Duodenal mucosa (tissue), 2 donors: Measurements from ENCODE around the gene MVK.

Source experiments
- H3K27ac ChIP-seq: one replicate; pipeline ENCODE4 v1.7.0; 2013; ENCODE audit warnings: low read depth, low read length
- H3K27me3 ChIP-seq, 2 donors: one replicate each; pipeline ENCODE4 v1.7.0; 2013; ENCODE audit warnings: low read length in 2 of 2, control low read depth in 1 of 2; ENCODE audit not compliant: insufficient read depth in 2 of 2, control insufficient read depth in 1 of 2
- H3K36me3 ChIP-seq, 2 donors: one replicate each; pipeline ENCODE4 v1.7.0; 2013; ENCODE audit warnings: low read length in 2 of 2, control low read depth in 1 of 2; ENCODE audit not compliant: insufficient read depth in 2 of 2, control insufficient read depth in 1 of 2
- H3K4me1 ChIP-seq, 2 donors: one replicate each; pipeline ENCODE4 v1.7.0; 2013; ENCODE audit warnings: low read length in 2 of 2, control low read depth in 1 of 2; ENCODE audit not compliant: insufficient read depth in 2 of 2, control insufficient read depth in 1 of 2
- H3K4me3 ChIP-seq, 2 donors: one replicate each; pipeline ENCODE4 v1.7.0; 2013; ENCODE audit warnings: low read length in 2 of 2, low read depth in 1 of 2
- H3K9ac ChIP-seq, 2 donors: one replicate each; pipeline ENCODE4 v1.7.0; 2013; ENCODE audit warnings: low read length in 2 of 2, low read depth in 1 of 2
- H3K9me3 ChIP-seq, 2 donors: one replicate each; pipeline ENCODE4 v1.7.0; 2013; ENCODE audit warnings: low read length in 2 of 2, control low read depth in 1 of 2; ENCODE audit not compliant: control insufficient read depth in 1 of 2

MVK gene

GRCh38 chr12:109612975-109613502 lies 39.4 kb downstream of the MVK start:
- H3K9ac ChIP-seq = no peak overlapping the region

GRCh38 chr12:109613649-109614455 lies 40.3 kb downstream of the MVK start:
- H3K9me3 ChIP-seq = no peaks in the 10 kb centered on the region
- no peaks in the 10 kb centered on the region for H3K4me1 ChIP-seq
- no peak overlapping the region for H3K9ac ChIP-seq
- no peaks in the 10 kb centered on the region for H3K36me3 ChIP-seq
- no peak overlapping the region for H3K27ac ChIP-seq
- H3K4me3 ChIP-seq = no peak overlapping the region
- peaks cover 0 to 8% of the 10 kb centered on the region in 2 donors for H3K27me3 ChIP-seq

More at GRCh38 chr12:109612975-109613502, 39.4 kb downstream of the MVK start:
- Histone ChIP-seq H3K27me3 (peaks cover 0 to 8% of the 10 kb centered on the region in 2 donors), H3K9me3 (no peaks in the 10 kb centered on the region), H3K36me3 (no peaks in the 10 kb centered on the region), H3K27ac (no peak overlapping the region), H3K4me1 (no peaks in the 10 kb centered on the region), H3K4me3 (no peak overlapping the region)

DNA sequence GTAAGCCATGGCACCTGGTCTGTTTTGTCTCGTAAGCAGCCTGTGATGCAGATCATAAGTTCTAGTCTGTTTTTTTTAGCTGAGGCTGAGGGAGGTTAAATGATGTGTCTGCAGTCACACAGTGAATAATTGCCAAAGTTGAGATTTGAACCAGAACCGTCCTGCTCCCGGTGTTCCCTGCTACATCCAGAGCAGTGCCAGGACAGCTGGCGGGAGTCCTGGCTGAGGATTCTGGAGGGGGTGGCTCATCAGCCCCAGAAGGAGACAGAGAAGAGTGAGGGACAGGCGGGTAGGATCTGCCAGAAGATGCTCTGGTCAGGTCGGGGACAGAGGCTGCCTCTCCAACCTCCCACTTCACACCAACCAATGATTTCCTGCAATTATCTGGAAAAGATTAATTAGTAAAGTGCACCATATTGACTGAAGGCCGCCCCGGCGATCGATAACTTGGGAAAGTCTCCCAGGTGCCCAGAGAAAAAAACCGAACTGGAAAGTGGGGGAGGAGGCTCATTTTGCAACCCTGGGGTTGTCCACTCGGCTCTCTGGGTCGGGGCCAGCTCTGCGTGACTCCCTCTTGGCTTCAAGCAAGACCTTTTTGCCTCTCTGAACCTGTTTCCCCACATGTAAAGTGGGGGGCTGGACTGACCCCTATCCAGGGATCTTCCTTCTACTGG lies 42.1 kb downstream of the MVK start:
- Histone ChIP-seq H3K9me3 (no peaks in the 10 kb centered on the region), H3K4me3 (no peak overlapping the region), H3K27ac (no peak overlapping the region), H3K9ac (no peak overlapping the region), H3K36me3 (no peaks in the 10 kb centered on the region), H3K27me3 (peaks cover 0 to 8% of the 10 kb centered on the region in 2 donors), H3K4me1 (no peaks in the 10 kb centered on the region)

DNA sequence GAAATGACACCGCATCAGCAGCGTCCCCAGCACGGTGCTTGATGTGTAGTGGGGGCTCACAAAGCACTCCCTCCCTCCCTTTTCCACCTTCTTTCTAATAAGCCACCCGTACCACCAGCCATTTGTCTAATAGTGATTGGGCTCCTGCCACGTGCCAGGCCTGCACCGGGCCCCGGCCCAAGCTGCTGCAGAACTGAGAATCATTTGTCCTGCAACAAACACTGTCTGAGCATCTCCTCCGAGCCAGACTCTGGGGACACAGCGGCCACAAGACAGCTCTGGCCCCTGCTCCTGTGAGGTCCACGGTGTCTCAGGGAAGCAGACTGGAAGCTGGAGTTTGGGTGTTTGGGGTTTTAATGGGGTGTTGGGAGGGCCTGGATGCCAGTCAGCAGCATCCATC lies 43.9 kb downstream of the MVK start:
- no peak overlapping the region for H3K9ac ChIP-seq
- H3K9me3 ChIP-seq = no peaks in the 10 kb centered on the region
- no peaks in the 10 kb centered on the region for H3K4me1 ChIP-seq
- H3K36me3 ChIP-seq = no peaks in the 10 kb centered on the region
- H3K27me3 ChIP-seq = peaks cover 5 to 15% of the 10 kb centered on the region in 2 donors
- H3K27ac ChIP-seq = no peak overlapping the region
- no peak overlapping the region for H3K4me3 ChIP-seq

- Histone ChIP-seq H3K4me1 (no peaks in the 10 kb centered on the region), H3K4me3 (no peak overlapping the region), H3K27me3 (peaks cover 5 to 13% of the 10 kb centered on the region in 2 donors), H3K9me3 (no peaks in the 10 kb centered on the region), H3K27ac (no peak overlapping the region), H3K36me3 (no peaks in the 10 kb centered on the region), H3K9ac (no peak overlapping the region)
Measured at GRCh38 chr12:109618082-109618481, 44.5 kb downstream of the MVK start.

GRCh38 chr12:109619002-109619604 lies 45.5 kb downstream of the MVK start:
- H3K27ac ChIP-seq = no peak overlapping the region
- H3K4me3 ChIP-seq = no peak overlapping the region
- H3K27me3 ChIP-seq = peaks cover 5 to 13% of the 10 kb centered on the region in 2 donors
- H3K9ac ChIP-seq = no peak overlapping the region
- H3K4me1 ChIP-seq = no peaks in the 10 kb centered on the region
- H3K9me3 ChIP-seq = no peaks in the 10 kb centered on the region
- H3K36me3 ChIP-seq = no peaks in the 10 kb centered on the region

GRCh38 chr12:109621211-109621694 lies 47.7 kb downstream of the MVK start:
- no peak overlapping the region for H3K27ac ChIP-seq

DNA sequence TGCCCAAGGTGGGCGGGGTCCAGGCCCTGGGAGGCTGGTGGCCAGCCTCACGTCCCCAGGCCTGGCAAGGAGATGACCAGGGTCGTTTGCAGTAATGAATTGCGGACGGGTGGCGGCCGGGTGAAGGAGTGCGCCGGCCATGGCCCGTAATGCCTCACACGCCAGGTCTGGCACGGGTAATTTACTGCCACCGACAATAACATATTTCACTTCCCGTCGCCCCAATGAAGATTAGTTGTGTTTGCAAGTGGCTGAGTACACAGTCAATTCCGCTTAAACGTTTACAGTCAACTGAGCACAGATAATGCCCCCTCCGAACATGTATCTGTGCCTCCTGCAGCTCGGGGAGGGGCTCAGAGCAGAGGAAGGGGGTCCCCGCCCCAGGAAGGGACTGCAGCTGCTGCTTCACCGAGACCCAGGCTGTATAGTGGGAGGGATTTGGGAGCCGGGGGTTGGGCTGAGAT lies 48.3 kb downstream of the MVK start:
- no peak overlapping the region for H3K4me3 ChIP-seq
- peaks cover 5 to 13% of the 10 kb centered on the region in 2 donors for H3K27me3 ChIP-seq
- no peak overlapping the region for H3K27ac ChIP-seq
- no peaks in the 10 kb centered on the region for H3K36me3 ChIP-seq
- no peaks in the 10 kb centered on the region for H3K9me3 ChIP-seq
- H3K4me1 ChIP-seq = no peaks in the 10 kb centered on the region
- no peak overlapping the region for H3K9ac ChIP-seq

More at GRCh38 chr12:109621211-109621694, 47.7 kb downstream of the MVK start:
- H3K4me1 ChIP-seq = no peaks in the 10 kb centered on the region
- no peak overlapping the region for H3K4me3 ChIP-seq
- peaks cover 5 to 13% of the 10 kb centered on the region in 2 donors for H3K27me3 ChIP-seq
- no peaks in the 10 kb centered on the region for H3K36me3 ChIP-seq
- H3K9ac ChIP-seq = no peak overlapping the region
- H3K9me3 ChIP-seq = no peaks in the 10 kb centered on the region

GRCh38 chr12:109624467-109624866 lies 50.9 kb downstream of the MVK start:
- Histone ChIP-seq H3K4me3 (no peak overlapping the region), H3K27me3 (peaks cover 5 to 15% of the 10 kb centered on the region in 2 donors), H3K9me3 (no peaks in the 10 kb centered on the region), H3K4me1 (no peaks in the 10 kb centered on the region), H3K9ac (no peak overlapping the region), H3K27ac (no peak overlapping the region), H3K36me3 (no peaks in the 10 kb centered on the region)
